Measurements from ENCODE around the gene PCDHB11.
"Not testable (repeated sequence)": the region's sequence is repeated elsewhere in the genome, so short reads cannot be mapped to it uniquely, and the experiment has no call there.

GRCh38 chr5:141201126-141201525 lies 1.7 kb downstream of the PCDHB11 start:
- not testable (repeated sequence) for TF ChIP-seq CTCF (IDR thresholded peaks at IDR 0.05 in 4 of 5, conservative IDR thresholded peaks at IDR 0.05 in 1 of 5); POLR2A (IDR thresholded peaks at IDR 0.05)

Measured in gastrocnemius medialis (tissue), 4 donors.